Measurements from ENCODE around the gene HORMAD2.
A peak's percentile ranks its signal among the peaks of the same experiment; 100 is the strongest.

HORMAD2 gene

GRCh38 chr22:30170129-30170528, 89.9 kb downstream of the HORMAD2 start:
- DNase-seq = no peak

- no peak for DNase-seq
These were observed 90.7 kb downstream of the HORMAD2 start for GRCh38 chr22:30171008-30171407.

DNA sequence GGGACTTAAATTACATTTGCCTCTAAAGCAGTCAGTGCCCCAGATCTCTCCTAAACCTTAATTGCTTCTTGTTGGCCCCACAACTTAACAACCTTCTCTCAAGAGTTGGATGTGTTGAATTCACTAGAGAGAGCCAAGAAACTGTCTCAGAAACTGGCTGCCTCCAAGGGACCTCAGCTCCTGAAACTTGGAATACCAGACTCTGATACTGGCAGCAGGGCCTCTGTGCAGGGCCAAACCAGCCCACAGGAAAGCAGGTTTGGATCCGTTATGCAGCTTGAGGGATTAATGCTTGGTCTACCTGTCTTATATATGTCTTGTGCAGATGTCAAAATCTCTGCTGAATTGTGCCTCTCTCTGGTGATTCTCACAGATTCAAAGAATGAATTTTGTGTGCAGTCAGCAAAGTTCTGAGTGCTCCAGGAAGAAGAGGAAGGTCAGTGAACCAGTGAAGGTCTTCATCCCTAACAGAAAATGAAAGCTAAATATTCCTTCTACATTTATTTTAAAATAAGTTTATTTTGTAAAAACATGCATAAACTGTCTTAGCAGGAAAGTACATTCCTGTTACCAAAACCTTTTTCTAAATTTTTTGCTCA, 95.5 kb downstream of the HORMAD2 start:
- DNase-seq = no peak

GRCh38 chr22:30176431-30176830, 96.2 kb downstream of the HORMAD2 start:
- DNase-seq = no peak

DNA sequence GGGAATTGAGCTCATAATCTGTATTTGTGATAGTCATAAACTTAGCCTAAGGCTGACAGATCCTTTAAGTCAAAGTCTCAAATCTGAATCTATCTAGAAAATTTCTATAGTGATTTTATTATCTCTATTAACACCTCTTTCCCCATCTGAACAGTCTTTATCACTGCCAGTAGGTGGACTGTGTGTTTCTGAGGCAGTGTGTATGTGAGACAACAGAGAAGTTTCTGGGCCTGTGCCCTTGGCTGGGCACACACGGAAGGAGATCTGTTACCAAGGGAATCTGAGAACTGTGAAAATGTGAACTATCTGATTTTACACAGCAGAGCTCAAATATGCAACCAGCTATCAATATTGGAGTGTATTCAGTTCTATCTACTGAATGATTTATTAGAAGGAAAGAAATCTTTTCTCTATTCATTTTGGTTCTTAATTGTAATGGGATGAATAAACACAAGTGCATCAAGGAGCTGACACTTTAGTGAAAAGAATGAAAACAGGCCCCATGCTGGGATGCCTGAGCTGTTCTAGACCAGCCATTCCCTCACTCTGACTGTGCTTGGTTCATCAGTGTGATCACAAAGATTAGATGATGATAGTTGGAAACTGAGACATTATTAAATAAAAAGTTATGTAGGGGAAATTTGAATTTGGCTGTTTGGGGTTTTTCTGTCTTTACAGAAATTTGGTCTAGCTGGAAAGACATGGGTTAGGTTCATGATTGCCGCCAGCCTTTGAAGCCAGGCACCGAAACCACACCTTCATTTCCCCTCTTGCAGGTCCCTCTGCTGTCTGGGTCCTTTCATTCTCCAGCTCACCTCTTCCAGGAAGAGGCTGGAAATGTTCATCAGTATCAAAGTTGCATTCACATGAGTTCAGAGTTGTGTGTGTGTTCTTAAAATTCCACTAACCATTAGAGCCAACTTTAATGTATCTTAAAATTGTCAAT, 98.2 kb downstream of the HORMAD2 start:
- DNase-seq = peak; percentile 47

DNA sequence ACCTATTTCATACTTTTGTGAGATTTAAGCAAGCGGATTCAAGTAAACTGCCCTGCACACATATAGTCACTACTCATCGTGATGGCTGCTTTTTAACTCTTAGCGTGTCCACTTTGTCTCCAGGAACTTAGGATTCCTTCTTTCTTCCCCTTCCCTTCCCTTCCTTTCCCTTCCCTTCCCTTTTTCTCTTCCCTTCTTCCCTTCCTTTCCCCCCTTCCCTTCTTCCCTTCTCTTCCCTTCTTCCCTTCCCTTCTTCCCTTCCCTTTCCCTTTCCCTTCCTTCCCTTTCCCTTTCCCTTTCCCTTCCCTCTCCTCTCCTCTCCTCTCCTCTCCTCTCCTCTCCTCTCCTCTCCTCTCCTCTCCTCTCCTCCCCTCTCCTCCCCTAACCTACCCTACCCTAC, 100.4 kb downstream of the HORMAD2 start:
- DNase-seq = no peak

- DNase-seq = no peak
These were observed 101.4 kb downstream of the HORMAD2 start for GRCh38 chr22:30181459-30182349.

- no peak for DNase-seq
These were observed 102.1 kb downstream of the HORMAD2 start for GRCh38 chr22:30182350-30182745.

GRCh38 chr22:30182815-30183214, 102.6 kb downstream of the HORMAD2 start:
- DNase-seq = no peak

- DNase-seq = no peak
These were observed 103.0 kb downstream of the HORMAD2 start for GRCh38 chr22:30183271-30183670.

DNA sequence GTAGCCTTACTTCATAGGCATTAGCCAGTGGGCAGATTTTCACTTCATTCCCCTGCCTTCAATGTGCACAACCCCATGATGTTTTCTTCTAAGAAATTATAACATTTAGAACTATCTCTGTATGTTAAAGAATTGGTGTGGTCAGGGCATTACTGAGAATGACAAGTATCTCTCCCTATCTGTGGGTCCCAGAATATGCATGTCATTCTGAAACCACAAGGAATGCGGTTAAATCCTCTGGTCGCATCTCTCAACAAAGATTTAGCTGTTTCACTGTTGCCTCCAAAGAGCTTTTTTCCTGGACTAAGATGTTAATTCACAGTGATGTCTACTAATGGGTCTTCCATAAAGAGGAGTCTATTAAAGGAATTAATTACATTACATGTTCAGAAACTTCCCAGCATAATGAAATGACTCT, 103.6 kb downstream of the HORMAD2 start:
- DNase-seq = no peak

GRCh38 chr22:30185129-30185528, 104.9 kb downstream of the HORMAD2 start:
- DNase-seq = peak; percentile 9

DNA sequence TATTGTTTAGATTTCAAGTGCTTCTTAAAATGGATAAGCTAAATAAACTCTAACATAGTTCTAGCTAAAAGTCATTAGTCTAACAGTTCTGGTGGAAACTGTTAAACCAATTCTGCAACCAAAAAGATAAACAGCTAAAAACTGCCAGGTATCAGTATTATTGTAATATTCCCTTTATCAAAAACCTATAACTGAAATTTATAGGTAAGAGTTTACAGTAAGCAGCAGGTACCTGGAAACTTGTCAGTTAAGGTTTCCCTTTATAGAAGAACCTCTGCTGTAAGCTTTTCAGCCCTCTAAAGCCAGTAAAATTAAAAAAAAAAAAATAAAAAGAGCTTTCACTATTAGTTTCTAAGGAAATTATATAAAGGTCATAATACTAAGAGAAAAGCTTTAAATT, 105.3 kb downstream of the HORMAD2 start:
- no peak for DNase-seq

DNA sequence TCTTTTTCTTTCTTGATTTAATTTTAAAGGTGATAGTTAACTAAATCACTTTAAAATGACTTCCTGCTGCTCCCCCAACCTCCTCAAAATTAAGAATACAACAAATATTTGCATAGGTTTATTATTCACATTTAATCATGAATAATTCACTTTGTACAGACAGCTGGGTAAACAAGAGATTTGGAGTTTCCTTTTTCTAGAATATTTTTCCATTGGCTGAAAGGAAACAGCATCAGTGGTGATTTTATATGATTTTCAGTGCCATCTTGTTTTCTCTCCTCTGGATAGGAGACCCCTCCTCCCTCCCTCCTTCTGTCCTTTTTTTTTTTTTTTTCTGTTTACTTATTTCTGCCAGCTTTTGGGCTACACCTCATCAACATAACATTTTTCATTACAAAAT, 105.8 kb downstream of the HORMAD2 start:
- no peak for DNase-seq

GRCh38 chr22:30186510-30186909, 106.2 kb downstream of the HORMAD2 start:
- no peak for DNase-seq

- no peak for DNase-seq
These were observed 106.8 kb downstream of the HORMAD2 start for GRCh38 chr22:30187094-30187493.

DNA sequence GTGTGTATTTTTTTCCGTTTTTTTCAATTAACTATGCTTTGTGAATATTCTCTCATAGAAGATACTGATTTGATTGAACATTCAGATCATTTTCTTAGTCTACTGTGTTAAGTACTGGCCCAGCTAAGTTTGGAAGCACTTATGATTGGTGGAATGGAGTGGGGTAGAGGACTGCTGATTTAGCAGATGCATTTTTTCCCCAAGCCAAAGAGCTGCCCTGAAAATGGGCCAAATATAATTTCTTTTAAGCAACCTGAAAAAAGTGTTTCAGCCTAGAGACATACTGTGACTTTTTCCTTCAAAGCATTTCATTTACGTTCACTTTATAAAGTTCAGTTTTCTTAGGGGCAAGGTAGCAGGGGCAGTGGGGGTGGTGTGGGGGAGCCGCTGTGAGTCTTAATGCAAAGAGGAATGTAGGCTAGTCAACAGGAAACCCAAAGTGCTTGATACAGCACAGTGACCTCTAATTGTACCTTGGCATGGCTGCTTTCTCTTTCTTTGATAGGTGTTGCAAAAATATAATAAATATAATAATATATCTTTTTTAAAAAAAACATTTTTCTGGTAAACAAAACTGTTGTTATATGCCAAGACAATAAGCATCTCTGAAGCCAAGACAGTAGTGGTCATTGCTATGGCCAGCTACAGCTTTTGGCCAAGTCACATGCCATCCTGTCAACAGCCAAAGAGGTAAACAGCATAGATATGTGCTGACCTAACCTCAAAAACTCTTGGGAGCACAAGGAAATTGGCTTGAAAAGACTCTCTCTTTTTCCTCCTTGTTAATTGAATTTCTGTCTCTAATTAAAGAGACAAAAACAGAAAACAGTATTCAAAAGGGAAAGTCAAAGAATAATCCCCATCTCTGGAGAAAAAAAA, 107.5 kb downstream of the HORMAD2 start:
- no peak for DNase-seq

DNA sequence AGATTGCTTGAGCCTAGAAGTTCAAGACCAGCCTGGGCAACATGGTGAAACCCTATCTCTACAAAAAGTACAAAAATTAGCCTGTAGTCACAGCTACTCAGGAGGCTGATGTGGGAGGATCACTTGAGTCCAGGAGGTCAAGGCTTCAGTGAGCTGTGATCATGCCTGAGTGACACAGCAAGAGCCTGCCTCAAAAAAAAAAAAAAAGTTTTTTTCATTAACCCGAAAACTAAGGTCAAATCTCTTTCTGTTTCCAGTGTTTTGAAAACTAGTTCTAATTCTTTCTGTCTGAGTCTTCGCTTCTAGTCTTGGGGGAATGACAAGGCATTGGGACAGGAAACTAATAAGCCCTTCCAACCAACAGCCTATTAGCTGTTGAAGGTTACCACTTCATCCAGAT, 108.6 kb downstream of the HORMAD2 start:
- no peak for DNase-seq

- no peak for DNase-seq
These were observed 110.3 kb downstream of the HORMAD2 start for GRCh38 chr22:30190574-30190973.

DNA sequence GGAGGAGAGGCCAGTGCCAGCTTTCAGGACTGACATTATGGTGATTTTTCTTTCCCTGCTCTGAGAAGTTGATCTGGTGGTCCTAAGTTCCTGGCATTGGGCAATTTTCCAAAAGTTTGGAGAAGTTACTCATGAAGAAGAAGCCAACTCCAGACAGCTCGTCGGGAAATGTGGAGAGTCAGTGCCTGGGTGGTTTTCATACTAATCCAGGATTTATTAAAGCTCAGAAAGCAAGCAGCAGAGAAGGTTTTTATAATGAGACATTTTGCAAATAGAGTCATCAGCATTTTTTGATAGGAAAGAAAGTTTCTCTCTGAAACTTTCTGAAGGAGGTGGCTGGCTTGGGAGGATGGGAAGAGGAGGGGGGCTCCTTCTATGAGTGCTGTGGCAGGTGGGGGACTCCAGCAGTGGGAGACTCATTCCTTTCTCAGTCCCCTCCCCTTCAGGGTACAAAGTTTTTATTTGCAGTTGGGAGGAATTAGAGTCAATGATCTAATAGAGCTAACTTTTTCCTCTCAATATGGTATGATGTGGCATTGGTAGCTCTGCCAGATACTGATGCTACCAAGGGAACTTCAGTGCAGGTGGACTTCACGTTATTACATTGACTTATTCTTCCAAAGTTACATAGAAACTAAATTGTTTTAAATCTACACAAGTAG, 110.9 kb downstream of the HORMAD2 start:
- DNase-seq = no peak

DNA sequence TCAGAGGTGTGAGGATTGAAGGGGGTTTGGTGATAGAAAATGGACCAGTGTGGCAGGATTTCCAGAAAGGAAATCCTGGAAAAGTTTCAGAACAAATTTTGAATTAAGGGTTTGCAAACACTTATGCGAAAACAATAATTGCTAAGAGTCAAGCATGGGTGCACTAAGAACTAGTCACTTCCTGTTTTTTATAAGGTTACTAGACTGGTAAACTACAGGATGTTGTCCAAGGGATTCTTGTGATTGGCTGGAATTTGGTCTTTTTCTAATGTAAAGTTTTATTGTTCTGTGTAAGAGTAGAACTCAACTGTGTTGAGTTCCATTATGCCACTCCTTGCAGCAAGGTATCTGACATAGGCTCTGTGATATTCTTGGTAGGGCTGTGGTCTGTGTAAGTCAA, 112.2 kb downstream of the HORMAD2 start:
- no peak for DNase-seq

Measured in stimulated activated CD4-positive, alpha-beta T cell treated with anti-CD3 and anti-CD28 coated beads, Interleukin-4, amount 100 ng/mL, for 1 hour (primary cell).